GM12873 (cell line): ENCODE measurements around the gene POLD4.

Experiments
- TF ChIP-seq, protein P1 (sequence below): IDR thresholded peaks from 2 replicates; pipeline ENCODE4 v1.5.1; 2012; ENCODE audit warnings: low read depth, mild to moderate bottlenecking, moderate library complexity, low read length, control low read depth; ENCODE audit not compliant: insufficient read depth; ENCODE audit errors: missing control alignments

Gene POLD4

DNA sequence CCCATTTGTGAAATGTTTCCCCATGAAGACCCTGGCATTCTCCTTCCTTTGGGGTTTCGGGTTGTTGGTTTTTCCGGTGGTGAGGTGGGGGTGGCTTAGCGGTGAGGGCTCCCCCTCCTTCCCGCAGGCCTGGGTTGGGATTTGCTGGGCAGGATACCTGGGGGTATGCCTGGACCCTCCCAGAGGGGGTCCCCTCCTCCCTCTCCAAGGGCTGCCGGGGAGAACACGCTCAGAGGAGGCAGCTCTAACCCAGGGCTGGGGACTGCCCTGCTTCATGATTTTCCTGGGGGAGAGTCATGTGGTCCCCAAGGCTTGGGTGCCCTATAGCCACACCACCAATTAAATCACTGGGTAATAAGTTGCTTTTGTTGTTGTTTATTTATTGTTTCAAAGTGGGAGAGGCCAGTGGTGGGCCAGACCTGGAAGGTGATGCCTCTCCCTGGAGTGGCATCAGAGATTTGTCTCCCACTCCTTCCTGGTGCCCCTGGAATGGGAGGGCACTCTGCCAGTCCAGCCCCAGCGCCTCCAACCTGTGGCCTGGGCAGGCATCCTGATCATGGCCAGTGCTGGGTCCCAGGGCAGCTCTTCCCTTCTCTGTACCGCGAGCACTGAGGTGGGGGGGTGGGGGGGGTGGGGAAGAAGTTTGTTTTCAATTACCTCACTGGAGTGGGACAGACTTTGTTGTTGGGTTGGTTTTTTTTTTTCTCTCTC lies 21.4 kb upstream of the POLD4 start:
- TF ChIP-seq, protein P1, sequence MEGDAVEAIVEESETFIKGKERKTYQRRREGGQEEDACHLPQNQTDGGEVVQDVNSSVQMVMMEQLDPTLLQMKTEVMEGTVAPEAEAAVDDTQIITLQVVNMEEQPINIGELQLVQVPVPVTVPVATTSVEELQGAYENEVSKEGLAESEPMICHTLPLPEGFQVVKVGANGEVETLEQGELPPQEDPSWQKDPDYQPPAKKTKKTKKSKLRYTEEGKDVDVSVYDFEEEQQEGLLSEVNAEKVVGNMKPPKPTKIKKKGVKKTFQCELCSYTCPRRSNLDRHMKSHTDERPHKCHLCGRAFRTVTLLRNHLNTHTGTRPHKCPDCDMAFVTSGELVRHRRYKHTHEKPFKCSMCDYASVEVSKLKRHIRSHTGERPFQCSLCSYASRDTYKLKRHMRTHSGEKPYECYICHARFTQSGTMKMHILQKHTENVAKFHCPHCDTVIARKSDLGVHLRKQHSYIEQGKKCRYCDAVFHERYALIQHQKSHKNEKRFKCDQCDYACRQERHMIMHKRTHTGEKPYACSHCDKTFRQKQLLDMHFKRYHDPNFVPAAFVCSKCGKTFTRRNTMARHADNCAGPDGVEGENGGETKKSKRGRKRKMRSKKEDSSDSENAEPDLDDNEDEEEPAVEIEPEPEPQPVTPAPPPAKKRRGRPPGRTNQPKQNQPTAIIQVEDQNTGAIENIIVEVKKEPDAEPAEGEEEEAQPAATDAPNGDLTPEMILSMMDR = no peak

DNA sequence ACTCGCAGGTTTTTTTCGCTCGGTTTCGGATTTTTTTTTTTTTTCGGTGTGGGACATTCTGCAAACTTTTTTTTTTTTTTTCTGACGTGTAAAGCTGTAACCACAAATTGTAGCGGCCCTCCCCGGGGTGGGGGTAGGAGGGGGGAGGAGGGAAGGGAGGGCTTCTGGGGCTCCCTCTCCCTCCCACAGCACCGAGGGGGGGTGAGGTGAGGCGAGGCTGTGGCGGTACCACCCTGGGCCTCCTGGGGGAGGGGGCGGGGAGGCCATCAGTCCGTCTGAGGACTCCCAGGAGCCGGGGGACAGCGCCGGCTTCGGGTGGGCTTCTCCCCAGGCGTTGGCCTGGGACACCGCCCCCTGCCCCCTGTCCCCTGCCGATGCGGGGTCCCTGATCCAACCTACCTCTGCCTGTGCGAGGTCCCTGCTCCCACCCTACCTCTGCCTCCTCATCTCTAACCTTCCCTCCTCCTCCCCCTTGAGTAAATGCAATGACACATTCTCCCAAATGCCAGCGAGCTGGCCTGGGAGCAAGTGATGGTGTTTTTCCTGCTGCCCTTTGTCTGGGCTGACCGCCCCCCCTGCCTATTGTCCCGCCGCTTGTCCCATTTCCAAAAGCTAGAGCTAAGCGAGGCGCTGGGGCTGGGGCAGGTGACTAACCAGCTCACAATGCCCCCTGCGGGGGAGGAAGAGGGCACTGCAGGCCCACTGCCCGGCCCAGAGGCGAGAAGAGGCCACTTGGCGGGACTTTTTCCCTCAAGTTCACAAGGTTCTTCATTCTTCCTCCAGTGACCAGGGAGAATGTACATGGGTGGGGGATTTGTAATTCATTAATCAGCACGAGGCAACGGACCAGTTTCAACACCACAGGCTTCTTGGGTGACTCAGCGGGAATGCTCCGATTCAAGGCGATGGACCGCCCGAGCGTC lies 20.6 kb upstream of the POLD4 start:
- TF ChIP-seq, protein P1 = peak; percentile 49

DNA sequence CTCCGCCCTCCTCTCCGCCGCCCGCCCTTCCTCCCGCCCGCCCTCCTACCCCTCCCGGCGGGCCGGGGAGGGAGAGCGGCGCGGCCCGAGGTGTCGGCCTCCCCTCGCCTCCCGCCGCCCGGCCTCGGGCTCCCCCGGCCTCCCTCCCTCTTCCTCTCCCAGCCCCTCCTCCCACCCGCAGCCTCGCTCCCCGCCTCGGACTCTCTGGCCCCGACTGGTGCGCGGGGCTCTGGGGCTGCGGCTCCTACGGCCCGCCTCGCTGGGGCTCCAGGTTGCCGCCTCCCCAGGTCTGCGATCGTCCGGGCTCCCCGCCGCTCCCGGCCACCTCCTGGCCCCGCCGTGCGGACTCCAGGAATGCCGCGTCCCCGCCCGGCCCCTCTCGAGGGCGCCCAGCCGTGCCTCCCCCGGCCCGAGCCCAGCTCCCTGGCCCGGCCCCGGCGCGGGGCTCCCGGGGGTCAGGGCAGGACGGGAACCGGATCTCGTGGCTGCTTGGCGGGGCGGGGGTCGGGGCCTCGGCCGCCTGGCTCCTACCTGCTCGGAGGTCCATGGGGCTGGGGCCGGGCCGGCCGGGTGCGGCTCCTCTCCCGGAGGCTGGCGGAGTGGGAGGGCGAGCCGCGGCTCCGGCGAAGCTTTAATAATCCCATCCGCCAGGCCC lies 19.8 kb upstream of the POLD4 start, which contains the start of gene CLCF1:
CLCF1 (minus strand) TSS at position 606 of the 655 bp plus-strand sequence; CDS start at position 547, 59 bp downstream.
- TF ChIP-seq, protein P1 = no peak

DNA sequence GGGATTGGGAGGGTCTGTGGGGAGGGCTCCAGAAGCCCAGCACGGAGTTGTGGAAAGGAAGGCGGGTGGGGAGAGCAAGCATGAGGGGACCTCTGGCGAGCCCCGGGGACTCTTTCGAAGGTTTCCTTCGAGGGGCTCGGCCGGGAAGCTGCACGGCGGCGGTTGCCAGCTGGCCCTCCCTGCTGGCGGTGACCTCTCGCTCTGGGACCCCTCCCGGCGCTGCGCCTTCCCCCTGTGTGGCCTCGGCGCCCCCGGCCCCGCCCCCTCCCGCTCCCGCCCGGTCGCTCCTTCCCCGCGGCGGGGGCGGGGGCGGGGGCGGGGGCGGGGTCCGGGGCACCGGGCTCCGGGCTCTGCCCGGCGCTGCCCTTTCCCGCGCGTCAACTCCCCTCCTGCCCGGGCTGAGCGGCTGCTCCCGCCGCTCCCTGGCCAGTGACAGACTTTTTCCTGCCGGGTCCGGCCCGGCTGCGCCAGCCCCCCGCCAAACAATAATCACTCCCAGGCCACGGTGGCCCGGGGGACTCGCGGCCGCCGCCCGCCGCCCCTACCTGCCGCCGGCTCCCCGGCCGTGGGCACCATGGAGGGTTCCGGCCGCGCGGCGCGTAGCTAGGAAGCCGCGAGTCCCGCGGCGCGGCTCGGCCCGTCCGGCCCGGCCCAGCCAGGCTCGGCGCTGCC lies 19.1 kb upstream of the POLD4 start:
- TF ChIP-seq, protein P1 = no peak

DNA sequence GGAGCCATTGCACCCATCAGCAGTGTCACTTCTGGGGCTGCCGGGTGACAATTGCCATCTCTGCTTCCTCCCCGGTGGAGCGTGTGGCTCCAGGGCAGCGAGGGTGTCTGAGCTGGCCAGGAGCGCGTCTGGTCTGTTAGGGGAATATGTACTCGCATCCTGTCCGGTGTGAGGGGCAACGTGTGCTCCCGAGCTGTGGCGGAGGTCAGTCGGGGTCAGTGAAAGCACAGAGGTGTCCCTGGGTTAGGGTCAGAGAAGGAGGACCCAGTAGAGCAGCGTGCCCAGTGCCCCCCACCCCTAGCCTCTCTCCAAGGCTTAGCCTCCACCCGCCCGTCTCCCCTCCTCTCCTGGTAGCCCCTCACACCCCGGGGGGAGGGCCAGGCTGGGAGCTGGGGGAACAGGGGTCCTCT lies 18.6 kb upstream of the POLD4 start:
- TF ChIP-seq, protein P1 = no peak

GRCh38 chr11:67371189-67371910 lies 18.0 kb upstream of the POLD4 start:
- TF ChIP-seq, protein P1 = peak; percentile 63
